GM13977 (cell line): ENCODE results near the gene CD6.

Experiments used
- DNase-seq: peaks from one replicate; pipeline ENCODE4 v3.0.0; 2012; ENCODE audit warnings: low spot score
- CTCF ChIP-seq: IDR thresholded peaks from 2 replicates; pipeline ENCODE4 v1.5.1; 2012; ENCODE audit warnings: mild to moderate bottlenecking, control low read depth; ENCODE audit not compliant: insufficient read depth; ENCODE audit errors: extremely low read depth, missing control alignments
- in situ Hi-C: fragments of 300-500 bp; cut with MboI; formaldehyde crosslinking; loops from one replicate; pipeline ENCODE4 v1.12.0; 2022; ENCODE audit warnings: low sequenced_read_pairs, low pct_unique_long_range_greater_than_20kb, mixed read lengths, inconsistent platforms; ENCODE audit not compliant: unreplicated experiment

Gene CD6

GRCh38 chr11:61004761-61005181 lies 33.3 kb downstream of the CD6 start:
- in situ Hi-C loops, result no loop called here

GRCh38 chr11:61007383-61007955 lies 36.0 kb downstream of the CD6 start:
- in situ Hi-C loops, result no loop called here
- DNase-seq, result peak; percentile 62

More at GRCh38 chr11:61004761-61005181, 33.3 kb downstream of the CD6 start:
- no peak for DNase-seq
- no peak for TF ChIP-seq CTCF

GRCh38 chr11:61007956-61008896 lies 36.7 kb downstream of the CD6 start:
- peak; percentile 57 for DNase-seq
- TF ChIP-seq CTCF, result no peak
- in situ Hi-C loops, result no loop called here

More at GRCh38 chr11:61007383-61007955, 36.0 kb downstream of the CD6 start:
- peak; percentile 4 for TF ChIP-seq CTCF

- no peak for TF ChIP-seq CTCF
- DNase-seq, result no peak
- in situ Hi-C loops, result no loop called here
These were observed 37.5 kb downstream of the CD6 start for GRCh38 chr11:61008971-61009370.

- TF ChIP-seq CTCF, result no peak
- in situ Hi-C loops, result no loop called here
- DNase-seq, result no peak
These were observed 38.2 kb downstream of the CD6 start for GRCh38 chr11:61009392-61010275.

- in situ Hi-C loops, result no loop called here
- no peak for TF ChIP-seq CTCF
- DNase-seq, result no peak
These were observed 39.2 kb downstream of the CD6 start for GRCh38 chr11:61010466-61011228.
